ENCODE measurements around the gene ADGRL3. TPM values are rescaled to one million over a fixed set of nuclear protein-coding genes. Genes with fewer than 3 reads are reported as not detected.

ADGRL3 gene
- total and polyA plus RNA-seq, 2 donors (not counting 1 experiment from before 2014, with no cell fraction given): not detected

DNA sequence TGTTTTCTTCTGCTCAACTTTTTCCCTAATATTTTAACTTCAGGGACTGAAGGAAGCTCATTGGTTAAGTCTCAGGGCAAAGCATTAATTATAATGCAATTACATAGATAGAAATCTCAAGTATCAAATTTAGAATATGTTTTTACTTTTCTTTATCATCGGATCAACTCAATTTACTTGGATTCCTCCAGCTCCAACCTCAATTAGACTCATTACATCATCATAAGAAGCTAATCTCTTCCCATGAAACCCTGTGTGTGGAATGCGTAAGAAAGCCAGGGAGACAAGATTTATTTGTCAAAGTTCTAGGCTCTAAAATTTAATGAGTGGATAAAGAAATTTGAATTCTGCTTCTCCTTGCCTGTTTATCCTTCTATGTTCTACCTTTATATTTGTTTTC, 918.4 kb downstream of the ADGRL3 start:
- Histone ChIP-seq H3K4me1 (ENCODE audit: control insufficient read depth in 2 of 2, insufficient read depth in 2 of 2, low read length in 2 of 2) (no peaks in the 10 kb centered on the region), H2AFZ (ENCODE audit: insufficient read depth, low read depth, low read length, poor library complexity, severe bottlenecking) (no peak overlapping the region), H3K9ac (ENCODE audit: low read length) (no peak overlapping the region), H3K4me2 (replicated peaks; ENCODE audit: low read depth, low read length, poor library complexity, severe bottlenecking) (no peak overlapping the region), H3K36me3 (replicated peaks in 1 of 2; ENCODE audit: control extremely low read depth in 1 of 2, control insufficient read depth in 1 of 2, extremely low read depth in 1 of 2, insufficient read depth in 2 of 2, low read length in 1 of 2) (no peaks in the 10 kb centered on the region), H4K20me1 (ENCODE audit: control insufficient read depth, insufficient read depth, low read length, poor library complexity, severe bottlenecking) (no peaks in the 10 kb centered on the region), H3K4me3 (ENCODE audit: control extremely low read depth in 1 of 5, extremely low read depth in 1 of 5, insufficient read depth in 1 of 5, low read depth in 2 of 5, low read length in 4 of 5) (no peak overlapping the region), H3K9me3 (ENCODE audit: control extremely low read depth in 1 of 3, control insufficient read depth in 2 of 3, insufficient read depth in 1 of 3, low read length in 2 of 3) (peaks cover 0 to 2% (median 0%) of the 10 kb centered on the region in 3 donors), H3K27ac (ENCODE audit: low read length in 2 of 2) (no peak overlapping the region), H3K27me3 (replicated peaks in 1 of 4; ENCODE audit: control extremely low read depth in 1 of 4, control insufficient read depth in 3 of 4, insufficient read depth in 4 of 4, low read length in 3 of 4) (no peaks in the 10 kb centered on the region), H3K79me2 (ENCODE audit: control insufficient read depth, insufficient read depth, low read length) (no peaks in the 10 kb centered on the region)
- no CpG with 5 or more reads among the region's 2 CpGs for WGBS (ENCODE audit: insufficient coverage)
- TF ChIP-seq, protein P1, sequence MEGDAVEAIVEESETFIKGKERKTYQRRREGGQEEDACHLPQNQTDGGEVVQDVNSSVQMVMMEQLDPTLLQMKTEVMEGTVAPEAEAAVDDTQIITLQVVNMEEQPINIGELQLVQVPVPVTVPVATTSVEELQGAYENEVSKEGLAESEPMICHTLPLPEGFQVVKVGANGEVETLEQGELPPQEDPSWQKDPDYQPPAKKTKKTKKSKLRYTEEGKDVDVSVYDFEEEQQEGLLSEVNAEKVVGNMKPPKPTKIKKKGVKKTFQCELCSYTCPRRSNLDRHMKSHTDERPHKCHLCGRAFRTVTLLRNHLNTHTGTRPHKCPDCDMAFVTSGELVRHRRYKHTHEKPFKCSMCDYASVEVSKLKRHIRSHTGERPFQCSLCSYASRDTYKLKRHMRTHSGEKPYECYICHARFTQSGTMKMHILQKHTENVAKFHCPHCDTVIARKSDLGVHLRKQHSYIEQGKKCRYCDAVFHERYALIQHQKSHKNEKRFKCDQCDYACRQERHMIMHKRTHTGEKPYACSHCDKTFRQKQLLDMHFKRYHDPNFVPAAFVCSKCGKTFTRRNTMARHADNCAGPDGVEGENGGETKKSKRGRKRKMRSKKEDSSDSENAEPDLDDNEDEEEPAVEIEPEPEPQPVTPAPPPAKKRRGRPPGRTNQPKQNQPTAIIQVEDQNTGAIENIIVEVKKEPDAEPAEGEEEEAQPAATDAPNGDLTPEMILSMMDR (IDR thresholded peaks at IDR 0.05): no peak
- TF ChIP-seq EZH2 (IDR thresholded peaks at IDR 0.05; ENCODE audit: borderline replicate concordance, insufficient read depth, low read depth, low read length, poor library complexity, severe bottlenecking): no peak
- ChIA-PET CTCF (no interaction called here), POLR2A (no interaction called here)
- Mint-ChIP-seq H3K27me3 (no peaks in the 10 kb centered on the region), H3K27ac (no peak overlapping the region), H3K4me1 (no peaks in the 10 kb centered on the region), H3K9me3 (ENCODE audit: insufficient read depth) (no peaks in the 10 kb centered on the region), H3K4me3 (no peak overlapping the region)
- ATAC-seq (ENCODE audit: low read depth) (no peak), DNase-seq (no peak)
- intact Hi-C loops (cut with micrococcal nuclease): no loop called here

DNA sequence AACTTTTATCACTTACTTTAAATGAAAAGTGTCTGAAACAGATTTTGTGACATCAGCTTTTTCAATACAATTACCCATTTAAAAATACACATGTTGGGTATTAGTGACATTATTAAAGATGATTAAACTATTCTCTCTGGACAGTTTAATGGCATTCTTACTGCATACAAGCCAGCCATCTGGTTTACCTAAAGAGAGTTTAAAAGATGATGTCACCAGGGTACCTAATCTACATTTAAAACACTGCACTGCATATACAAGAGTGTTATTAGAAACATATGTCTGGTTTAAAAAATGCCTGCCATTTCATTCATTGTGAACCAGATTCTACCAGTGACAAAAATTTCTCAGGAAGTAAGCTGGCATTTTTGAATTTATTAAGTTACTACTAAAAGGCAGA, 919.1 kb downstream of the ADGRL3 start:
- no peak overlapping the region for H3K4me3 ChIP-seq (ENCODE audit: control extremely low read depth in 1 of 5, extremely low read depth in 1 of 5, insufficient read depth in 1 of 5, low read depth in 2 of 5, low read length in 4 of 5)
- no peak overlapping the region for H2AFZ ChIP-seq (ENCODE audit: insufficient read depth, low read depth, low read length, poor library complexity, severe bottlenecking)
- H3K36me3 ChIP-seq (replicated peaks in 1 of 2; ENCODE audit: control extremely low read depth in 1 of 2, control insufficient read depth in 1 of 2, extremely low read depth in 1 of 2, insufficient read depth in 2 of 2, low read length in 1 of 2): no peaks in the 10 kb centered on the region
- intact Hi-C loops (cut with micrococcal nuclease): no loop called here
- no peaks in the 10 kb centered on the region for H3K4me1 Mint-ChIP-seq
- ChIA-PET POLR2A (no interaction called here), CTCF (no interaction called here)
- no peaks in the 10 kb centered on the region for H3K9me3 Mint-ChIP-seq (ENCODE audit: insufficient read depth)
- H3K9me3 ChIP-seq (ENCODE audit: control extremely low read depth in 1 of 3, control insufficient read depth in 2 of 3, insufficient read depth in 1 of 3, low read length in 2 of 3): peaks cover 0 to 2% (median 0%) of the 10 kb centered on the region in 3 donors
- H3K4me2 ChIP-seq (replicated peaks; ENCODE audit: low read depth, low read length, poor library complexity, severe bottlenecking): no peak overlapping the region
- ATAC-seq (ENCODE audit: low read depth) (no peak), DNase-seq (no peak)
- no peak overlapping the region for H3K9ac ChIP-seq (ENCODE audit: low read length)
- H3K4me3 Mint-ChIP-seq: no peak overlapping the region
- no peaks in the 10 kb centered on the region for H3K27me3 ChIP-seq (replicated peaks in 1 of 4; ENCODE audit: control extremely low read depth in 1 of 4, control insufficient read depth in 3 of 4, insufficient read depth in 4 of 4, low read length in 3 of 4)
- H4K20me1 ChIP-seq (ENCODE audit: control insufficient read depth, insufficient read depth, low read length, poor library complexity, severe bottlenecking): no peaks in the 10 kb centered on the region
- H3K79me2 ChIP-seq (ENCODE audit: control insufficient read depth, insufficient read depth, low read length): no peaks in the 10 kb centered on the region
- TF ChIP-seq EZH2 (IDR thresholded peaks at IDR 0.05; ENCODE audit: borderline replicate concordance, insufficient read depth, low read depth, low read length, poor library complexity, severe bottlenecking): no peak
- TF ChIP-seq, protein P1 (IDR thresholded peaks at IDR 0.05): no peak
- no peaks in the 10 kb centered on the region for H3K27me3 Mint-ChIP-seq
- no peak overlapping the region for H3K27ac Mint-ChIP-seq
- H3K27ac ChIP-seq (ENCODE audit: low read length in 2 of 2): no peak overlapping the region
- no peaks in the 10 kb centered on the region for H3K4me1 ChIP-seq (ENCODE audit: control insufficient read depth in 2 of 2, insufficient read depth in 2 of 2, low read length in 2 of 2)

Data from B cell (primary cell).